LNCAP (cell line): ENCODE data around the gene CES2.

Source experiments
- CTCF ChIP-seq: fragments of 450-650 bp; IDR thresholded peaks from 2 replicates; pipeline ENCODE4 v1.5.1; 2017; ENCODE audit warnings: mild to moderate bottlenecking

The CES2 gene

GRCh38 chr16:66986559-66986958, 51.2 kb downstream of the CES2 start:
- TF ChIP-seq CTCF: no peak

GRCh38 chr16:66988197-66988788, 53.0 kb downstream of the CES2 start, which contains the start of gene CES4A:
TSS of gene CES4A (plus strand) at chr16:66988589. CDS start at chr16:66988773, 184 bp downstream.
- TF ChIP-seq CTCF: no peak

GRCh38 chr16:66991545-66992077, 56.3 kb downstream of the CES2 start:
- no peak for TF ChIP-seq CTCF
